Measurements from ENCODE around the gene TNRC6C.

DNA sequence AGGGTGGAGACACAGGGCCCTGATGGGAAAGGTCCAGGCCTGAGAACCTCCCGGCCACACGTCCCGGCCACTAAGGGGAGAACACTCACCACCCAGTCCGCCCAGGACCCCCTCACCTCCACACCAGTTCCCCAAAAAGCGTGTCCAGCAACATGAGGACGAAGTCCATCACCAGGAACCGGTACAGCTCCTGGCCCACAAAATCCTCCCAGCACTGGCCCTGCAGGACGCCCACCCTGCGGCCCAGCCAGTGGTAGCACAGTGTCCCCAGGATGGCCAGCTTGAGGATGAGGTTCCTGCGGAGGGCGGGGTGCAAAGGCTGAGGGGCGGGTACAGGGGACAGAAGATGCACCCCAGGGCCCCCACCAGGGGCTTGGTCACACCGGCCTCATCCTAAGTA, 162.0 kb downstream of the TNRC6C start:
- TF ChIP-seq, protein P1, sequence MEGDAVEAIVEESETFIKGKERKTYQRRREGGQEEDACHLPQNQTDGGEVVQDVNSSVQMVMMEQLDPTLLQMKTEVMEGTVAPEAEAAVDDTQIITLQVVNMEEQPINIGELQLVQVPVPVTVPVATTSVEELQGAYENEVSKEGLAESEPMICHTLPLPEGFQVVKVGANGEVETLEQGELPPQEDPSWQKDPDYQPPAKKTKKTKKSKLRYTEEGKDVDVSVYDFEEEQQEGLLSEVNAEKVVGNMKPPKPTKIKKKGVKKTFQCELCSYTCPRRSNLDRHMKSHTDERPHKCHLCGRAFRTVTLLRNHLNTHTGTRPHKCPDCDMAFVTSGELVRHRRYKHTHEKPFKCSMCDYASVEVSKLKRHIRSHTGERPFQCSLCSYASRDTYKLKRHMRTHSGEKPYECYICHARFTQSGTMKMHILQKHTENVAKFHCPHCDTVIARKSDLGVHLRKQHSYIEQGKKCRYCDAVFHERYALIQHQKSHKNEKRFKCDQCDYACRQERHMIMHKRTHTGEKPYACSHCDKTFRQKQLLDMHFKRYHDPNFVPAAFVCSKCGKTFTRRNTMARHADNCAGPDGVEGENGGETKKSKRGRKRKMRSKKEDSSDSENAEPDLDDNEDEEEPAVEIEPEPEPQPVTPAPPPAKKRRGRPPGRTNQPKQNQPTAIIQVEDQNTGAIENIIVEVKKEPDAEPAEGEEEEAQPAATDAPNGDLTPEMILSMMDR (IDR thresholded peaks at IDR 0.05) = no peak
- TF ChIP-seq EP300 (IDR thresholded peaks at IDR 0.05) (no peak), POLR2A (IDR thresholded peaks at IDR 0.05) (no peak)

Data from sigmoid colon (tissue), 4 donors.